Measurements from ENCODE around the gene ABLIM2.

The ABLIM2 gene

DNA sequence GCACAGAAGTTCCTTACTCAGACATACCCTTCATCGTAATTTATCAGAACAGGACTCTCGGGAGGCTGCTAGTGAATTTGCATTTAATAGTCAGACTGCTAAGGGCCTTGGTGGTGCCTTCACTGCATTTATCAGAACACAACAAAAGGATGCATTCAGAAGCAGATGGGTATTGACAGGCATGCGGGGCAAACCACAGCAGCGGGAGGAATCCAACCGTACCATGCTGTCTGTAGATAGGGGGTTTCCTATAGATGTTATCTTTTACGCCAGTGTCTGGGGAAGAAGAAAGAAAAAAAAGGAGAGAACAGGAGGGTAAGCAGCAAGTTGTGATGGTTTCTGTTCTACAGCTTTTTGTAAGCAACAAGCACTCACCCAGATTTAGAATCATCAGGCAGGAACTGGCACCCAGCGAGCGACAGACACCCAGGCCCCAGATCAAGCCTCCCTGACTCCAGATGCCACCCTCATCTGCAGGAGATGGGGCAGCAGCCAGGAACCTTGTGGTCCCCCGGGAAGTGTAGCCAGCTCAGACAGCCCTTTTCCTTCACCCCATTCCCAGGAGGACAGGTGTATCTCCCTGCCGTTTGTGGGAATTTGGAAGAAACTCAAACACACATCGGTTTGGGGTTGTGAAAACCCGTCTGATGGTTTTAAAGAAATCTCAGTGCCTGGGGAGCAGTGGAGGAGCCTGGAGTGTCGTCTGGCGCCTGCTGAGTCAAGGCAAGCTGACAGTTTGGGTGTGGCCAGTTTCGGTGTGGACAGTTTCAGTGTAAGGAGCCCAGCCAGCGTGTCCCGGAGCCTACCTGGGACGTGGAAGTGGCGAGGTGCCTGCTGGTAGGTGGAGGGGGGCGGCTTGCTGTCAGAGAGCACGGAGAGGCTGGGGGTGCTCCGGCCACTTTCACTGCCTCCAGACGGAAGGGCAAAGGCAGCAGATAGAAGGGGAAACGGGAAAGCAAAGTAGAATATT, 138.9 kb downstream of the ABLIM2 start:
- no peak for DNase-seq

- DNase-seq = no peak
Measured at GRCh38 chr4:8016527-8016926, 142.1 kb downstream of the ABLIM2 start.

DNA sequence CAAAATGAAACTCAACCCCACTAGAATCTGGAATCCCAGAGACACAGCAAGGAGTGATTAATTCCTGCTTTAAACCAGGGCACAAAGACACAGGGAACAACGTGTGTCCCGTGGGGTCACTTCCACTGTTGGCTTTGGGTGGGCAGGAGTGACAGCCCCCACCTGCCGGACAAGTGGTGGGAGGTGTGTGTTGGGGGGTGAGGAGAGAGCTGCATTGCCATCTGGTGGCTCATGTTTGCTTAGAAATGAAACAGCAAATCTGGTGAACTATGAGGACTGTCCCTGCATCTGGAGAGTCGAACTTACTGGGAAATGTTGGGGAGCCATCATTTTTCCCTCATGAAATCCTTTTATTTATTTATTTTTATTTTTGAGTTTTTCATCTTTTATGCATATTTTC, 143.1 kb downstream of the ABLIM2 start:
- DNase-seq = no peak

- DNase-seq = no peak
Measured at GRCh38 chr4:8013976-8014726, 144.5 kb downstream of the ABLIM2 start.

DNA sequence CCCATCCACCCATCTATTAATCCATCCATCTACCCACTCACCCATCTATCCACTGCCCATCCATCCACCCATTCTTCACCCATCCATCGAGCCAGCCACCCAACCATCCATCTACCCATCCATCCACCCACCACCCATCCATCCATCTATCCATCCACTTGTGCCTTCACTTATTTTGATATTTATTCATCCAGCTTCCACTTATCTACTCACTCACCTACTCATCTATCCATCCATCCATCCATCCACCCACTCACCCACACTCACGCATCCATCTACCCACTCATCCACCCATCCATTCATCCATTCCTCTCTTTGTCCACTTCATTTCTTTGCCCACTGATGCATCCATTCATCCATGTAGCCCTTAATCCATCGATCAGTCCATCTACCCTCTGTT, 146.1 kb downstream of the ABLIM2 start:
- no peak for DNase-seq

DNA sequence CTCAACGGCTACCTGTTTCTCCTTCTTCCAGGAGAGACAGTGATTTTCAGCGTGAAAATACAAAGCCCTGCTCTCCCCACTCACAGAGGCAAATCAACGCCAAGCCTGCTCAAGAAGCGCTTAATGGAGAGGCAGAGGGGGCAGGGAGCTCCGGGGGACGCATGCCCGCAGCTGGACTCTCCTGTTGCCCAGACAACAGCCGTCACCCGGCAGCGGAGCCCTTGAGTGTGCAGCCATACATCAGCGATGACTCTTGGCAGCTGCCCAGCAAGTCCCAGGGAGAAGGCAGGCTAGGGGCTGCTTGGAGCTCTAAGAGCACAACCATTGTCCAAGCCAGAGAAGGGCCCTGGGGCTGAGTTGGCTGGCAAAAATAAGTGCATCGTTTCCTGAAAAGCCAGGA, 148.0 kb downstream of the ABLIM2 start:
- DNase-seq = no peak

DNA sequence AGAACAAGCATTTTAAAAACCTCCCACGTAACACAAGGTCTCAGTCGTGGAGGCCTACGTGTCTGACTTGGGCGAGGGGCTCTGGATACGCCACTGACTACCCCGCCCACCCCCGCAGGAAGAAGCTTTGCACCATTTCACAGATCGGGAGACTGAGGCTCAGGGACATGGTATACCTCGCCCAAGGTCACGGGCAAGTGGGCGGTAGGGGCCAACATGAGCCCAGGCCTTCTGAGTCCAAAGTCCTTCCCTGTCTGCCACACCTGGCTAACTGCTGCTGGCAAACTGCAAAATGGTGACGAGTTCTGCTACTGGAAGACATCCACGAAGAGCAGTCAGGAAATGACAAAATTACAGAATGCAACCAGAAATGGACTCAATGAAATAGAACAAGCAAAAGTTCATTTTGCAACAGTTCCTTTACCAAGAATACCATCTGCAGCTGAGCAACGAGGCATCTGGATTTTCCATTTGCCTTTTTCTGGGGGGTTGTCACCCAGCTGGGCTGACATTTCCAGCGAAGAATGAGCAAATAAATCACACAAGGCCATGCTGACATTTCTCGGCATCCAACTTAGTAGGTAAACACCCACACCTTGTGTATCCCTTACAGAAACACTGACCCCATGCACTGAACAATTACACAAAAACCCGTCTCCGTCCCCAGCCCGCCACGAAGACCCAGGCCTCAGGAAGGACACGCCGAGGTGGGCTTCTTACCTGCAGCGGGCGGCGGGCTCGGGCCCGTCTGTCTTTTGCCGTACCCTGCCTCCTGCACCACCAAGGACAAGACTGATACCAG, 148.7 kb downstream of the ABLIM2 start:
- no peak for DNase-seq

GRCh38 chr4:8009097-8009496, 149.5 kb downstream of the ABLIM2 start:
- DNase-seq = no peak

DNA sequence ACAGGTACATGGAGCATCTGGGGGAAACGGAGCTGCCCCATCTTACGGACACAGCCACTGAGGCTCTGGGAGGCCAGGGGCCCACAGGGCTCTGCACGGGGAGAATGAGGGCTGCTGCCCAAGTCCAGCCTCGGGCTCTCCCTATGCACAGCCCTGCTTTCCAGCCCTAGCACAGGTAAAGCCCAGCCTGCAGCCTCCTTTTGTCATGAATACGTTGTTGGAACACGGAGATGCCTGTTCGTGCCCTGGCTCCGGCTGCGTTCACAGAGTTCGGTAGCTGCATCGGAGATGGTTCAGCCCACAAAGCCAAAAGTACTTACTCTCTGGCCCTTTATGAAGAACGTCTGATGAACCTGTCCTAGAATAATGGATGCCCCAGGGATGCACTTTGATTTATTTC, 150.2 kb downstream of the ABLIM2 start:
- DNase-seq = no peak

DNA sequence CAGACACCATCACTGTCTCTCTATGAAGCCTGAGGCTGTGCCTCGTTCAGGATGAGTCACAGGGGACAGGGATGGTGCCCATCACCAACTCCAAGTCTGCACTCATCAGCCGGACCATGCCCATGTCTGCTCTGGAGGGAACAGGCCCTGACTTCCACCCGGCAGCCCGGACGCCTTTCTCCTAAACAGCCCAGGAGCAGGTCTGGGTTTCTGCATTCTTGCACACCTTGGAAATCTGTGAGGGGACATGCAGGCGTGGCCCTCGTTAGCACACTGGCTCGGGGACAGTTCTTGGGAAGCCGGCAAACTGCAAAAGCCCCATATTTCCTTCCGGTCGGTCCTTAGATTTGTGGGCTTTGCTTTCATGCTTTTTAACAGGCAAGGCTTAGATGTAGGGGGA, 151.0 kb downstream of the ABLIM2 start:
- no peak for DNase-seq

DNA sequence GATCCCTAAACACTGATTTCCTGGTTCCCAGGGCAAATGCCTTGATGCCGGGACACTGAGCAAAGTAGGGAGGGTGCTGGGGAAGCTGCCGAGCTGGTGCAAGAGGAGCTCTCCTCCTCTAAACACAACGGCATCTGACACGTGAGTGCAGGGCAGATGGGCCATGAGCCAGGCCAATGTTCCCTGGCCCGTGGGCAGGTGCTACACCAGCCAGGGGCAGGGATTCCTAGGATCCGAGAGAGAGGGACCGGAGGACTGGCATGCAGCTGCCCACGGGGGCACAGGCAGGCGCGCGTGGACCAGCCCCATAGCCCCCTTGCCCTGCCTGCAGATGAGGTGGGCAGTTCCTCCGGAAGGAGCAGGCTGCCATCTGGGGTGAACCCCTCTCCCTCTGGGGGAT, 152.1 kb downstream of the ABLIM2 start:
- DNase-seq = no peak

GRCh38 chr4:8005814-8006215, 152.8 kb downstream of the ABLIM2 start:
- no peak for DNase-seq

GRCh38 chr4:8005033-8005808, 153.4 kb downstream of the ABLIM2 start:
- no peak for DNase-seq

GRCh38 chr4:8004066-8004465, 154.5 kb downstream of the ABLIM2 start:
- no peak for DNase-seq

GRCh38 chr4:8002525-8003309, 155.9 kb downstream of the ABLIM2 start:
- DNase-seq = no peak

- DNase-seq = no peak
Measured at GRCh38 chr4:8001564-8002355, 156.9 kb downstream of the ABLIM2 start.

DNA sequence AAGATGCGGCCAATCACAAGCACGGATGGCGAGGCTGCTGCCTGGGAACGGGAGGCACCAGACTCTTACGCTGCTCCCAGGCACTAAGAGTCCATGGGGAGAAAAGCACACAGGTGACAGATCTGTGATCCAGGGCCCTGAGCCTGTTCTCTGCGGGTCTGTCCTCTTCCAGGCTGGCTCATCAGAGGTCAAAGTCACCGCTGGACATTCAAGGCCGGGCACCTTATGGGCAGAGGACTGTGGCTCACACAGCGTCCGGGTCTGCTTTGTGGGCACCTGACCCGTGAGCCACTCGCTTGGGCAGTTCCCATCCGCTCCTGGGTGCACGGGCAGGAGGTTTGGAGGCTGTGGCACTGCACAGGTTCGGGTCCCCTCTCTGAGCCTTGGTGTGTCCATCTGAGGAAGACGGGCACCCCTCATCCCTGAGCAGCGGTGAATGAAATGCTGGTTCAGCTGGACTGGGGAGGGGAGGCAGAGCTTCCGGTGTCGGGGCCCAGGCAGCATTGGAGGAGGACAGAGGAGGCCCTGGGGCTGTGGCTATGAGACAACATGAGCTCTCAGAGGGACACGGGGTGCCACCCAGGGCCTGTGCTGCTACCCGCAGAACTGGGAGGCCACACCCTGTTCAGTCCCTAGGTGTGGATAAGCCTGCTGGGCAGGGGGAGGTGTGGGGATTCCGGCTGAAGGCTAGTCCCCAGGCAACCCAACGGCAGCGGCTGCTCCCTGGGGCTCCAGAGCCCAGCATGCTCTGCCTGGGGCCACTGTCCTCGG, 157.7 kb downstream of the ABLIM2 start:
- DNase-seq = no peak

GRCh38 chr4:8000247-8000646, 158.4 kb downstream of the ABLIM2 start:
- DNase-seq = no peak

GRCh38 chr4:7999695-8000094, 158.9 kb downstream of the ABLIM2 start:
- no peak for DNase-seq

DNA sequence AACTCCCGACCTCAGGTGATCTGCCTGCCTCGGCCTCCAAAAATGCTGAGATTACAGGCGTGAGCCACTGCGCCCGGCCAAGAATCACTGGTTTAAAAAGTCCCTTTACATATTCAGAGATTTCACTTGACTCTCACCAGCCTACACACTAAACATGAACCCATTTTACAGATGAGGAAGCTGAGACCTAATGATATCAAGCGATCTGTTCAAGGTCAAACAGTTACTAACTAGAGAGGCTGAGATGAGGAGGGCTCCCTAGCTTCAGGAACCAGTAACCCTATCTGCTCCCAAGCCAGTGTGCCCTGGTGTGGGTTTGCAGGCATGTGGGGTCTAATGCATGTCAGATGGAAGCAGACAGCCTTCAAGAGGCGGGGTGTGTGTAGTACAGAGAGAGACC, 159.3 kb downstream of the ABLIM2 start:
- DNase-seq = no peak
